Loucy (cell line): Measurements from ENCODE around the gene AARS2.

Source experiments
- H2AFZ ChIP-seq: fragments of 200-600 bp; sonication (generic); 2 replicates; pipeline ENCODE4 v1.6.0; 2016; ENCODE audit warnings: antibody characterized with exemption, mild to moderate bottlenecking, low read length, moderate library complexity
- H3F3A ChIP-seq: fragments of 200-600 bp; 2 replicates; pipeline ENCODE4 v1.6.0; 2016; ENCODE audit warnings: antibody characterized with exemption, low read depth, mild to moderate bottlenecking
- H3K27me3 ChIP-seq: fragments of 200-600 bp; sonication (generic); 2 replicates; pipeline ENCODE4 v1.6.1; 2014; ENCODE audit warnings: low read length, mild to moderate bottlenecking; ENCODE audit not compliant: insufficient read depth, poor library complexity, severe bottlenecking
- H3K36me3 ChIP-seq: fragments of 200-600 bp; sonication (generic); 2 replicates; pipeline ENCODE4 v1.6.1; 2016; ENCODE audit warnings: low read length; ENCODE audit not compliant: insufficient read depth
- H3K4me1 ChIP-seq: fragments of 200-600 bp; sonication (generic); 2 replicates; pipeline ENCODE4 v1.5.1; 2014; ENCODE audit warnings: low read length, mild to moderate bottlenecking; ENCODE audit not compliant: insufficient read depth, poor library complexity, severe bottlenecking
- H3K4me2 ChIP-seq: fragments of 200-600 bp; sonication (generic); 2 replicates; pipeline ENCODE4 v1.6.0; 2014; ENCODE audit warnings: antibody characterized with exemption, low read length, low read depth, mild to moderate bottlenecking; ENCODE audit not compliant: poor library complexity, severe bottlenecking
- H3K4me3 ChIP-seq: fragments of 200-600 bp; sonication (generic); 2 replicates; pipeline ENCODE4 v1.5.1; 2014; ENCODE audit warnings: low read length, mild to moderate bottlenecking, mixed read lengths; ENCODE audit not compliant: poor library complexity, severe bottlenecking
- H3K79me2 ChIP-seq: fragments of 200-600 bp; sonication (generic); 2 replicates; pipeline ENCODE4 v1.6.1; 2014; ENCODE audit warnings: low read length; ENCODE audit not compliant: insufficient read depth
- H3K9ac ChIP-seq: fragments of 200-600 bp; sonication (generic); 2 replicates; pipeline ENCODE4 v1.6.0; 2014; ENCODE audit warnings: mild to moderate bottlenecking, low read depth, low read length, moderate library complexity; ENCODE audit not compliant: poor library complexity, severe bottlenecking
- H3K9me2 ChIP-seq: fragments of 200-600 bp; sonication (generic); replicated peaks from 2 replicates; pipeline ENCODE4 v1.6.1; 2016; ENCODE audit warnings: low read depth, low read length, mixed read lengths
- H3K9me3 ChIP-seq: fragments of 200-600 bp; sonication (generic); 2 replicates; pipeline ENCODE4 v1.6.1; 2014; ENCODE audit warnings: mild to moderate bottlenecking, antibody characterized with exemption, low read length, low read depth; ENCODE audit not compliant: insufficient read depth
- H4K20me1 ChIP-seq: fragments of 200-600 bp; sonication (generic); 2 replicates; pipeline ENCODE4 v1.6.0; 2014; ENCODE audit warnings: antibody characterized with exemption, low read length, mild to moderate bottlenecking; ENCODE audit not compliant: insufficient read depth, poor library complexity, severe bottlenecking
- EZH2phosphoT487 ChIP-seq: fragments of 200-600 bp; IDR thresholded peaks from 2 replicates; pipeline ENCODE4 v1.6.1; 2018; ENCODE audit warnings: antibody characterized with exemption, mild to moderate bottlenecking, moderate library complexity, borderline replicate concordance
- TF ChIP-seq, protein P1 (sequence below): fragments of 200-600 bp; sonication (generic); conservative IDR thresholded peaks from 2 replicates; pipeline ENCODE4 v1.5.1; 2014; ENCODE audit warnings: mild to moderate bottlenecking, antibody characterized with exemption, low read length

Gene AARS2

DNA sequence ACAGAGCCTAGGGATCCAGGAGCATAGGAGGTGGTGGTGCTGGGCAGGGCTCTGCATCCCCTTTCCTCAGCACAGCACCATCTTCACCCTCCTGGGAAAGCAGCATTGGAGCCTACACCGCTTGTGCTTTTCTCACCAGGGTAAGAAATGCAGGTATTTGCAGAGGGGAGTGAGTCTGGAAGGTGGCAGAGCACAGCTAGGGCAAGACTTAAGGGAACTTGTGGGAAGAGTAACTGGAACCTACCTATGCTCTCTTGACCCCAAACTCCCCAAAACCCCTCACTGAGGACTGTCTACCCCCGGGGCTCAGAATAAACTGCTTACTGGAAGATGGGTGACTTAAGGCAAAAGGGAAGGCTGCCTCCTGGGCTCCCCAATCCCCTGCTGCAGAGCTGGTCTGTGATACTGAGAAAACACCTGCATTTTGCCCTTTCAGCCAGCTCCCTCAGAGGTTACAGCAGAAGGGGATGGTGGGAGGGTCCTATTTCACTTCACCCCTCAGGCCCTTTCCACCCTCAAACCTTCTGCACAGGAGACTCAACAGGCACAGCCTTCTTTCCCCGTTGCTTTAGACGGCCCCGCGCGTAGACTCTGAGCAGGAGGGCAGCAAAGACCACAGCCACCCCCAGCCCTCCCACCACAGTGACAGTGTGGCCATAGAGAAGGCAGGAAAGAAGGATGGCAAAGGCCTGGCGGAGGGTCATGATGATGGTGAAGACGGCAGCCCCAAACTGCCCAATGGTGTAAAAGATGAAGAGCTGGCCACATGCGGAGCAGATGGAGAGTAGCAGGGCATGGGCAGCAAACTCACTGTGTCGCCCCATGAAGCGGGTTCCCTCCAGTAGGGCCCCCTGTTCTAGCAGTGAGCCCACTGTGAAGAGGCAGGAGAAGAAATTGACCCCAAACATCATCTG, 58.7 kb downstream of the AARS2 start:
- H3K4me2 ChIP-seq, result peak overlapping the region; percentile 9
- H3K9me2 ChIP-seq, result no peaks in the 10 kb centered on the region
- TF ChIP-seq, protein P1, sequence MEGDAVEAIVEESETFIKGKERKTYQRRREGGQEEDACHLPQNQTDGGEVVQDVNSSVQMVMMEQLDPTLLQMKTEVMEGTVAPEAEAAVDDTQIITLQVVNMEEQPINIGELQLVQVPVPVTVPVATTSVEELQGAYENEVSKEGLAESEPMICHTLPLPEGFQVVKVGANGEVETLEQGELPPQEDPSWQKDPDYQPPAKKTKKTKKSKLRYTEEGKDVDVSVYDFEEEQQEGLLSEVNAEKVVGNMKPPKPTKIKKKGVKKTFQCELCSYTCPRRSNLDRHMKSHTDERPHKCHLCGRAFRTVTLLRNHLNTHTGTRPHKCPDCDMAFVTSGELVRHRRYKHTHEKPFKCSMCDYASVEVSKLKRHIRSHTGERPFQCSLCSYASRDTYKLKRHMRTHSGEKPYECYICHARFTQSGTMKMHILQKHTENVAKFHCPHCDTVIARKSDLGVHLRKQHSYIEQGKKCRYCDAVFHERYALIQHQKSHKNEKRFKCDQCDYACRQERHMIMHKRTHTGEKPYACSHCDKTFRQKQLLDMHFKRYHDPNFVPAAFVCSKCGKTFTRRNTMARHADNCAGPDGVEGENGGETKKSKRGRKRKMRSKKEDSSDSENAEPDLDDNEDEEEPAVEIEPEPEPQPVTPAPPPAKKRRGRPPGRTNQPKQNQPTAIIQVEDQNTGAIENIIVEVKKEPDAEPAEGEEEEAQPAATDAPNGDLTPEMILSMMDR, result no peak
- no peak for TF ChIP-seq EZH2phosphoT487
- H3K36me3 ChIP-seq, result peaks cover 67% of the 10 kb centered on the region
- H2AFZ ChIP-seq, result no peak overlapping the region
- H3K9me3 ChIP-seq, result no peaks in the 10 kb centered on the region
- H3K79me2 ChIP-seq, result peaks cover 58% of the 10 kb centered on the region
- peaks cover 31% of the 10 kb centered on the region for H3K4me1 ChIP-seq
- H3K27me3 ChIP-seq, result no peaks in the 10 kb centered on the region
- peaks cover 22% of the 10 kb centered on the region for H3F3A ChIP-seq
- peaks cover 61% of the 10 kb centered on the region for H4K20me1 ChIP-seq
- no peak overlapping the region for H3K4me3 ChIP-seq
- H3K9ac ChIP-seq, result no peak overlapping the region

DNA sequence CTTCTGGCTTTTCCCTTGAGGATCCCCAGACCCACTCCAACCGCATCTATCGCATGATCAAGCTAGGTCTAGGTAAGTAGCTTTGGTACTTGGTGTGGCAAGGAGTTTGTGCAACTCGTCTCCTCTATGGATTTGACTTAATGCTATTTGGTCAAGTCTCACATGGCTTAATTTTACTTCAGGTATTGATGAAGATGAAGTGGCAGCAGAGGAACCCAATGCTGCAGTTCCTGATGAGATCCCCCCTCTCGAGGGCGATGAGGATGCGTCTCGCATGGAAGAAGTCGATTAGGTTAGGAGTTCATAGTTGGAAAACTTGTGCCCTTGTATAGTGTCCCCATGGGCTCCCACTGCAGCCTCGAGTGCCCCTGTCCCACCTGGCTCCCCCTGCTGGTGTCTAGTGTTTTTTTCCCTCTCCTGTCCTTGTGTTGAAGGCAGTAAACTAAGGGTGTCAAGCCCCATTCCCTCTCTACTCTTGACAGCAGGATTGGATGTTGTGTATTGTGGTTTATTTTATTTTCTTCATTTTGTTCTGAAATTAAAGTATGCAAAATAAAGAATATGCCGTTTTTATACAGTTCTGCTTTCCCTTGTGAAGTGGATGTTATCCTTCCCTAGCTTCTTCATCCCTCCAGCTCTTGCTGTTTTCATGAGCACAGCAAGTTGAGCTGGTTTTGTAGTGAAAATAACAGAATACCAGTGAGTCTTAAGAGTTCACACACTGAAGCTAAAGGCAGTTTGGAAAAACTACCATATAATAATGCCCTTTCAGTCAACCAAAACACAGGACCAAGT, 59.6 kb downstream of the AARS2 start:
- Histone ChIP-seq H2AFZ (no peak overlapping the region), H3K4me3 (no peak overlapping the region), H3K4me2 (no peak overlapping the region), H3K27me3 (no peaks in the 10 kb centered on the region), H3K79me2 (peaks cover 68% of the 10 kb centered on the region), H3K9me2 (no peaks in the 10 kb centered on the region), H3F3A (peaks cover 22% of the 10 kb centered on the region), H4K20me1 (peaks cover 70% of the 10 kb centered on the region), H3K9me3 (no peaks in the 10 kb centered on the region), H3K9ac (no peak overlapping the region), H3K36me3 (peaks cover 72% of the 10 kb centered on the region), H3K4me1 (peaks cover 40% of the 10 kb centered on the region)
- no peak for TF ChIP-seq EZH2phosphoT487
- TF ChIP-seq, protein P1, result peak; percentile 69

DNA sequence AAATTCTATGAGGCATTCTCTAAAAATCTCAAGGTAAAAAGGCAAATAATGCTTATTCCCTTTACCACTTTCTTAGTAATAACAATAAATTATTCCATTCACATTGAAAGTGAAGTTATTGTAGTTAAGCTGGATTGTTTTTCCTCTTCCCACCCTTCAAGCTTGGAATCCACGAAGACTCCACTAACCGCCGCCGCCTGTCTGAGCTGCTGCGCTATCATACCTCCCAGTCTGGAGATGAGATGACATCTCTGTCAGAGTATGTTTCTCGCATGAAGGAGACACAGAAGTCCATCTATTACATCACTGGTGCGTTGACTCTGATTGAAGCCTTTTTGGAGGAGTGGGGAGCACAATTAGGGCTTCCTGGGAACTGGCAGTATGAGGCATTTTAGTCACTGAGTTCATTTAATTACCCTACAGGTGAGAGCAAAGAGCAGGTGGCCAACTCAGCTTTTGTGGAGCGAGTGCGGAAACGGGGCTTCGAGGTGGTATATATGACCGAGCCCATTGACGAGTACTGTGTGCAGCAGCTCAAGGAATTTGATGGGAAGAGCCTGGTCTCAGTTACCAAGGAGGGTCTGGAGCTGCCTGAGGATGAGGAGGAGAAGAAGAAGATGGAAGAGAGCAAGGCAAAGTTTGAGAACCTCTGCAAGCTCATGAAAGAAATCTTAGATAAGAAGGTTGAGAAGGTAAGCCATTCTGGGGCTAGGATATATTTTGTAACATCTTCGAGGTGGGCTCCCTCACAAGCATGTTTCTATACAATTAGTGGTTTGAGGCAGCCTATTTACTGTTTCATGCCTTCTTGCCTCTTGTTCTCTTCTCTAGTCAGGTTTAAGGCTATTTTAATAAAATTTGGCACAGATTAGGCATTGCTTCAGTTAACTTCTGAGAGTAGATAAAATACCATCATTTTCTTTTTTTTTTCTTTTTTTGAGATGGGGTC, 61.3 kb downstream of the AARS2 start:
- Histone ChIP-seq H3F3A (peaks cover 22% of the 10 kb centered on the region), H3K9me2 (no peaks in the 10 kb centered on the region), H3K4me1 (peaks cover 44% of the 10 kb centered on the region), H3K9ac (no peak overlapping the region), H2AFZ (no peak overlapping the region), H3K9me3 (no peaks in the 10 kb centered on the region), H4K20me1 (peaks cover 86% of the 10 kb centered on the region), H3K79me2 (peaks cover 81% of the 10 kb centered on the region), H3K27me3 (peaks cover 3% of the 10 kb centered on the region), H3K36me3 (peaks cover 75% of the 10 kb centered on the region), H3K4me3 (no peak overlapping the region), H3K4me2 (peak overlapping the region; percentile 96)
- TF ChIP-seq EZH2phosphoT487, result no peak
- TF ChIP-seq, protein P1, result no peak
